Epithelial cell of proximal tubule (primary cell): Measurements from ENCODE around the gene FFAR4. TPM values are rescaled to one million over a fixed set of nuclear protein-coding genes. Genes with fewer than 3 reads are reported as not detected.

Experiments
- DNase-seq: peaks from one replicate; pipeline ENCODE4 v3.0.0-alpha.2; 2011; ENCODE audit warnings: low read depth
- H3K4me3 ChIP-seq: 2 replicates; pipeline ENCODE4 v1.5.1; 2011; ENCODE audit warnings: low read depth, mild to moderate bottlenecking, low read length
- total RNA-seq: library from RNA; depleted of rRNA; stranded (reverse); fragments of >200 nt; gene quantifications from 2 replicates; pipeline ENCODE4 v1.2.3, GENCODE V29; 2015
- TF ChIP-seq, protein P1 (sequence below): conservative IDR thresholded peaks from 2 replicates; pipeline ENCODE4 v1.5.1; 2012; ENCODE audit warnings: low read depth, mild to moderate bottlenecking, low read length

FFAR4 gene
- total RNA-seq, 1 donor from 2014 or later = not detected

DNA sequence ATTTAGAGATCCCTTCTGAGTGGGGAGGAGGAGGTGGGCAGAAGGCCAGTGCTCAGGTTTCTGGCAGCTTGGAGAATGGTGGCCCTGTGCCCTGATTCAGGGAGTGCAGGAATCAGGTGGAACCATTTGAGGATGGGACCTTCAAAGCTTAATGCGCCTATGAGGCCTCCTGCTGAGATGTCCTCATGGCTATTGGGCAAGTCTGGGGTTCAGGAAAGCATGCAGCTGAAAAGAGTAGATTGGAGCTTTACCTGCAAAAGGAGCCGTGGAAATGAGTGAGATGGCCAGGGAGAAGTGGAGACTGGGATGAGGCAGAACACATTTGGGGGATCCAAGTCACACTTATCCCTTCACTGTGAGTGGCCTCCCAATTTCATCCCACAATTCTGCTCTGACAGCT lies 6.1 kb downstream of the FFAR4 start:
- TF ChIP-seq, protein P1, sequence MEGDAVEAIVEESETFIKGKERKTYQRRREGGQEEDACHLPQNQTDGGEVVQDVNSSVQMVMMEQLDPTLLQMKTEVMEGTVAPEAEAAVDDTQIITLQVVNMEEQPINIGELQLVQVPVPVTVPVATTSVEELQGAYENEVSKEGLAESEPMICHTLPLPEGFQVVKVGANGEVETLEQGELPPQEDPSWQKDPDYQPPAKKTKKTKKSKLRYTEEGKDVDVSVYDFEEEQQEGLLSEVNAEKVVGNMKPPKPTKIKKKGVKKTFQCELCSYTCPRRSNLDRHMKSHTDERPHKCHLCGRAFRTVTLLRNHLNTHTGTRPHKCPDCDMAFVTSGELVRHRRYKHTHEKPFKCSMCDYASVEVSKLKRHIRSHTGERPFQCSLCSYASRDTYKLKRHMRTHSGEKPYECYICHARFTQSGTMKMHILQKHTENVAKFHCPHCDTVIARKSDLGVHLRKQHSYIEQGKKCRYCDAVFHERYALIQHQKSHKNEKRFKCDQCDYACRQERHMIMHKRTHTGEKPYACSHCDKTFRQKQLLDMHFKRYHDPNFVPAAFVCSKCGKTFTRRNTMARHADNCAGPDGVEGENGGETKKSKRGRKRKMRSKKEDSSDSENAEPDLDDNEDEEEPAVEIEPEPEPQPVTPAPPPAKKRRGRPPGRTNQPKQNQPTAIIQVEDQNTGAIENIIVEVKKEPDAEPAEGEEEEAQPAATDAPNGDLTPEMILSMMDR = no peak
- DNase-seq = no peak
- H3K4me3 ChIP-seq = no peak overlapping the region

DNA sequence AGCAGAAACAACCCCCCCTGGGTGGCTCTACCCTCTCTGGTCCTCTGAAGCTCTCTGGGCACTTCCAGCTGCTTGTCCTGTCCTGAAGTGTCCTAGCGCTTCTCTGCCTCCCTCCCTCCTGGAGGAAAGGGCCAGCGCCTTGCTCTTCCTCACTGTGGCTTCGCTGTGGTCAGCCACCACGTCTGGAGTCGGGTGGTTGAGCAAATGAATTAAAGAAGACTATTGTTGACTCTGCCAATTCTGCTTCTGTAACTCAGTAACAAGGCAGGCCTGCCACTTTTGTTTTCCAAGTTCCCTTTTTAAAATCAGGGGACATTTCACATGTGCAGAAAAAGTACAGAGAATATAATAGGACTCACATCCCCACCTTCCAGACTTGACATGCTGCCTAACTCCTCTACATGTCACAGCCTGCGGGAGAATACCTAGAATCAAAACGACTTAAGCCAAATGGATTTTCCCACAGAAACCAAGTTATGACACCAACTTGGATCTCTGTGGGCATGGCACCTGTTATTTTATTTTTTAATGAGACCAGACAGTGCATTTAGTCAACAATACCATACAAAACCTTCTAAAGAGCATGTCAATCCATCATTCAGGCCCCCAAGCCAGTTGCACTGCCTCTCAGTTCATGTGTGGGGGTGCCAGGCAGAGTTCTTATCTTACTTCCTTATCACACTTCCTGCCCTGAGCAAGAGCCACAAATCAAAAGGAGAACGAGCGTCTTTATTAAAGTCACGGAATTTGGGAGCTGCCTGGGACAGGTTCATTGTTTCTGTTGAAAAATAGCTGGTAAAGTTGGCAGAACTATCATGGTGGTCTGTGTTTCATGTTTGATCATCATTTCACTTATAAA lies 6.8 kb downstream of the FFAR4 start:
- TF ChIP-seq, protein P1 = no peak
- H3K4me3 ChIP-seq = no peak overlapping the region
- DNase-seq = no peak

DNA sequence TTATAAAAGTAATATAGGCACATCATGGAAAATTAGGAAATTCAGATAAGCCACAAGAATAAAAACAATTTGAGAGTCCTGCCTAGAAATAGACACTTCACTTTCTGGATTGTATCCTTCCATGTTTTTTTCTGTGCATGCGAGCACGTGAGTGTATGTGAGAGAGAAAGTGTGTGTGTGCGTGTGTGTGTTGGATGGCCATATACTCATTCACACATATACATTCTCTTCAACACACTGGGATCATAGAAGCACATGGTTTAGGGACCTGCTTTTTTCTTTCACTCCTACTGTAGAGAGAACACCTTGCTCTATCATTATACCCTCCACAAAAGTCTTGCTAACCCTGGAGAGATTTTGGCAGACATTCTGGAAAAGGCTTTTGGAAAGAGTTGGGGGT lies 7.5 kb downstream of the FFAR4 start:
- TF ChIP-seq, protein P1 = no peak
- no peak for DNase-seq
- H3K4me3 ChIP-seq = no peak overlapping the region

DNA sequence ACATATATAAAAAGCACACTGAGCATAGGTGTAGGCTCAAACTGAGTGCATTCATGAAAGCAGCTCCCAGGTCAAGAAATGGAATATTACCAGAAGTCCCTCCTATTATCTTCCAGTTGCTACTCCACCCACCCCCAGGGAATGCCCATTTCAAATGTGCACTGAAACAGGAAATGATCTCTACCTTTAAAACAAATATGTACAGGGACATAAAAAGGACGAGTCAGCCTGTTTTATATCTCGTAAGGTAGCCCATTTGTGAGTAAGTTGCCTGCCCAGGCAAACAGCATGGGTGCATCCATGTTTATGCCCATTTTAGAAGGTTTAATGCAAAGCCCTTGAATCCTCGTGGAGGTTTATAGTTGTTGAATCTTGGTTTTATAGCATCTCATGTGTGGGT lies 10.4 kb downstream of the FFAR4 start:
- no peak for DNase-seq
- TF ChIP-seq, protein P1 = no peak
- H3K4me3 ChIP-seq = no peak overlapping the region

DNA sequence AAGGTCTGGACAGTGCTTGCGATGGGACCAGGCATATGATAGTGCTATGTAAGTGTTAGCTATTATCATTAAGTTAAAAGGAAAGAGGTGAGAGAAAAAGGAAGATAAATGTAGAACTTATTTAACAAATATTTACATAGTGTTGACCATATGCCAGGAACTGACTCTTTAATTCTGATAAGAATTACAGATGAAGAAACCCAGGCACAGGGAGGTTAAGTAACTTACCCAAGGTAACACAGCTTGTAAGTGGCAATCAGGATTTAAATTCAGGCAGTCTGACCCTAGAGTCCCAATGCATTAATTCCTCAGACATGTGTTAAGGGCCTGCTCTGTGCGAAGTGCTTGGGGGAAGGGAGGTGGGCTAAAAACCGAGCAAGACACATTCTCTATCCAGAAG lies 11.1 kb downstream of the FFAR4 start:
- no peak for DNase-seq
- TF ChIP-seq, protein P1 = no peak
- no peak overlapping the region for H3K4me3 ChIP-seq

DNA sequence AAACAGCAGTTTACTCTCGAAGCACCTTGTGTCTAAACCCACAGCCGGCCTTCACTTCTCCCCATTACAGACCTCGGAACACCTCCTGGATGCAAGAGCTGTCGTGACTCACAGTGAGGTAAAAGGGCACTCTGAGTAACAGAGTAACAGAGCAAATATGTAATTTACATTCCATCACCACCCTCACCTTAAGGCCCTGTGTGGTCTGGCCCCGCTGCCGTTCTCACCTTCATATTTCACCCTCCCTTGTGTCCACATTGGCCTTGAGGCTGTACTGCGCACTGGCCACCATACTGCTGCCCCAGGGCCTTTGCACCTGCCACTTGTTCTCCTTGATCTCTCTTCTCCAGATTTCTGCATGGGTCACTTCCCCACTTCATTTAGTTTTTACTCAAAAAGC lies 12.6 kb downstream of the FFAR4 start:
- no peak overlapping the region for H3K4me3 ChIP-seq
- no peak for DNase-seq
- TF ChIP-seq, protein P1 = no peak

DNA sequence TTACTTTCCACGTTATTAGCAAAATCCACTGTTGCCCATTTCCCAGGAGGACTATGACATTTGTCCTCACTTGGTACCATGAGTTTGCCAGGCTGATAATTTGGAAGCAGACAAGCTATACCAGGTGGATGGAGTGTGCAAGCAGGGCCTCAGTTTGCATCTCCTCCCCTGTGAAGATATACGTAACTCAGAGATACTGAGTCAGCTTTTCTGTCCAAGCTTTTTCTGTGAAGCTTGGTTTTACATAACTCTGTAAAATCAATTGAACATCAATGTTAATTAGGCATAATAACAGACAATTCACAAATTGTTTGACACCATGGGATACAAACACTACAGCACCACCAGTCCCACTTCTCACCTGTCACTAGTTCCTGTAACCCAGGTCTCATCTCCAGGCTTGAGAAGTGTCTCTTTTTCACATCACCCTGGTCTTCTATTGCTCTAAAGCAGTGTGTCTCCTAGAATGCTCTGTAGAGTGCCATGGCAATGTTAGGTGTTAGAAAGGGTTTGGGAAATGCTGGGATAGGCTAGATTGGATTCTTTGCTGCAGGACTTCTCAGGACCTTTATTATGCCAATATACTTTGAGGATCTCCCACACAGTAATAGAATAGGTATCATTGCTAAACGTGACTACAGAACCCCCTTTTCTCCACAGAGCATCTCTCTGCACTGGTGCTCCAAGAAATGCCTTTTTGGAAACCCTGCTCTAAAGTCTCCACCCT lies 13.7 kb downstream of the FFAR4 start:
- TF ChIP-seq, protein P1 = no peak
- no peak overlapping the region for H3K4me3 ChIP-seq

More for the DNA sequence above, 13.7 kb downstream of the FFAR4 start:
- DNase-seq = no peak
